CD4-positive, alpha-beta memory T cell (primary cell): ENCODE results near the gene FETUB. TPM values are rescaled to one million over a fixed set of nuclear protein-coding genes. Genes with fewer than 3 reads are reported as not detected.

ENCODE experiments used
- CTCF ChIA-PET: fragments of 350-600 bp; sonication (Branson Sonifier 250); formaldehyde crosslinking; loops from one replicate; lab custom pipeline; 2021; ENCODE audit warnings: inconsistent platforms; ENCODE audit not compliant: partially characterized antibody; lab: Charles Lee
- POLR2A ChIA-PET: fragments of 350-600 bp; sonication (Branson Sonifier 250); formaldehyde crosslinking; loops from one replicate; lab custom pipeline; 2021; ENCODE audit not compliant: partially characterized antibody; lab: Charles Lee
- DNase-seq, 5 donors: peaks; one replicate each; pipeline versions ENCODE4 v3.0.0 to v3.0.0-alpha.2; 2020 to 2022; ENCODE audit warnings: mixed read lengths in 1 of 5
- H3K27ac ChIP-seq: one replicate; pipeline ENCODE4 v1.7.0; 2013; ENCODE audit warnings: low read depth, low read length
- H3K27me3 ChIP-seq: 2 replicates; pipeline ENCODE4 v1.7.0; 2013; ENCODE audit warnings: mild to moderate bottlenecking, low read length, moderate library complexity; ENCODE audit not compliant: insufficient read depth
- H3K36me3 ChIP-seq: 2 replicates; pipeline ENCODE4 v1.7.0; 2013; ENCODE audit warnings: mild to moderate bottlenecking, low read length, moderate library complexity; ENCODE audit not compliant: insufficient read depth
- H3K4me1 ChIP-seq: 2 replicates; pipeline ENCODE4 v1.7.0; 2013; ENCODE audit warnings: mild to moderate bottlenecking, low read length, moderate library complexity; ENCODE audit not compliant: insufficient read depth
- H3K4me3 ChIP-seq, 2 donors: one replicate each; pipeline ENCODE4 v1.7.0; 2013; ENCODE audit warnings: low read length in 2 of 2, mild to moderate bottlenecking in 1 of 2
- H3K9me3 ChIP-seq, 2 donors: one replicate each; pipeline ENCODE4 v1.7.0; 2013; ENCODE audit warnings: low read length in 2 of 2, control low read depth in 1 of 2; ENCODE audit not compliant: control insufficient read depth in 1 of 2
- H3K27ac Mint-ChIP-seq, 7 donors: one replicate each; pipeline ENCODE4 v1.8.0; 2020 to 2021; ENCODE audit warnings: mixed read lengths in 7 of 7, mild to moderate bottlenecking in 6 of 7, inconsistent platforms in 3 of 7, moderate library complexity in 3 of 7
- H3K27me3 Mint-ChIP-seq, 2 donors: one replicate each; pipeline ENCODE4 v1.8.0; 2020 to 2021; ENCODE audit warnings: mixed read lengths in 2 of 2
- H3K36me3 Mint-ChIP-seq, 2 donors: one replicate each; pipeline ENCODE4 v1.8.0; 2020 to 2021; ENCODE audit warnings: mixed read lengths in 2 of 2, inconsistent platforms in 1 of 2, mild to moderate bottlenecking in 1 of 2
- H3K4me1 Mint-ChIP-seq, 4 donors: one replicate each; pipeline ENCODE4 v1.8.0; 2020 to 2021; ENCODE audit warnings: mixed read lengths in 4 of 4, mild to moderate bottlenecking in 1 of 4
- H3K4me3 Mint-ChIP-seq, 8 donors: one replicate each; pipeline ENCODE4 v1.8.0; 2020 to 2021; ENCODE audit warnings: mixed read lengths in 8 of 8, mild to moderate bottlenecking in 7 of 8, moderate library complexity in 6 of 8, inconsistent platforms in 3 of 8
- H3K9me3 Mint-ChIP-seq, 8 donors: one replicate each; pipeline ENCODE4 v1.8.0; 2020 to 2021; ENCODE audit warnings: mixed read lengths in 8 of 8, mild to moderate bottlenecking in 5 of 8, inconsistent platforms in 3 of 8, moderate library complexity in 1 of 8
- intact Hi-C: fragments of 100-400 bp; cut with micrococcal nuclease; formaldehyde crosslinking; loops from one replicate; pipeline ENCODE4 v1.15.1; 2023
- polyA plus RNA-seq, 2 donors: library from polyadenylated mRNA; unstranded; fragments of 300-500 nt; fragmentation: Illumina TruSeq; gene quantifications; one replicate each; pipeline ENCODE4 v1.2.3, GENCODE V29; 2021
- total RNA-seq, 2 experiments: library from RNA; stranded (reverse); gene quantifications; one replicate each; pipeline ENCODE4 v1.2.3, GENCODE V29; 2021

Gene FETUB
- total and polyA plus RNA-seq, 4 experiments from 2014 or later = not detected

DNA sequence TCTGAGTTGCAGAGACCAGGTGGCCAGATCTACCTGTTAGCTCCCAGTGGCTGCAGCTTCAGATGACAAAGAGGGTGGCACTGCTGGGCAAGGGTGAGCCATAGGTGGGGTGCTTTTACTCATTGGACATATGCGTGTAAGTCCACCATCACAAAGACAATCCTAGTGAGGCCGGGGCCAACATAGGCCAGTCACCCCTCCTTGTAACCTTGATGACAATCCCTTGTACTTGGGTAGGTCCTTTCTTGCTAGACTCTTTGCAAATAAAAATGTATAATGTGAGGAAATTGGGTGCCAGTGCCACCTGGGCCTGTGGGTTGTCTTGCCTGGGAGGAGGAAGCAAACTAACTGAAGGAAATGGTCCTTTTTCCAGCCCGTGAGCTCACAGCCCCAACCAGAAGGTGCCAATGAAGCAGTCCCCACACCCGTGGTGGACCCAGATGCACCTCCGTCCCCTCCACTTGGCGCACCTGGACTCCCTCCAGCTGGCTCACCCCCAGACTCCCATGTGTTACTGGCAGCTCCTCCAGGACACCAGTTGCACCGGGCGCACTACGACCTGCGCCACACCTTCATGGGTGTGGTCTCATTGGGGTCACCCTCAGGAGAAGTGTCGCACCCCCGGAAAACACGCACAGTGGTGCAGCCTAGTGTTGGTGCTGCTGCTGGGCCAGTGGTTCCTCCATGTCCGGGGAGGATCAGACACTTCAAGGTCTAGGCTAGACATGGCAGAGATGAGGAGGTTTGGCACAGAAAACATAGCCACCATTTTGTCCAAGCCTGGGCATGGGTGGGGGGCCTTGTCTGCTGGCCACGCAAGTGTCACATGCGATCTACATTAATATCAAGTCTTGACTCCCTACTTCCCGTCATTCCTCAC is 19.7 kb upstream of the FETUB start:
- Histone ChIP-seq H3K27me3 (no peaks in the 10 kb centered on the region), H3K27ac (no peak overlapping the region), H3K4me3 (no peak overlapping the region), H3K36me3 (no peaks in the 10 kb centered on the region), H3K9me3 (no peaks in the 10 kb centered on the region), H3K4me1 (peaks cover 10% of the 10 kb centered on the region)
- no peaks in the 10 kb centered on the region for H3K9me3 Mint-ChIP-seq
- intact Hi-C loops = no loop called here
- peaks cover 5 to 15% (median 9%) of the 10 kb centered on the region in 4 donors for H3K4me1 Mint-ChIP-seq
- no peaks in the 10 kb centered on the region for H3K36me3 Mint-ChIP-seq
- CTCF ChIA-PET = interaction anchor here (0.7 to 6.9 kb wide), 8 partner anchors 9 to 751 kb away, joined by 3 to 58 read pairs (median 3); no protein-coding TSS in a partner anchor
- DNase-seq = no peak
- no peak overlapping the region for H3K27ac Mint-ChIP-seq
- POLR2A ChIA-PET = no interaction called here
- peaks cover 11 to 15% of the 10 kb centered on the region in 2 donors for H3K27me3 Mint-ChIP-seq
- no peak overlapping the region for H3K4me3 Mint-ChIP-seq

DNA sequence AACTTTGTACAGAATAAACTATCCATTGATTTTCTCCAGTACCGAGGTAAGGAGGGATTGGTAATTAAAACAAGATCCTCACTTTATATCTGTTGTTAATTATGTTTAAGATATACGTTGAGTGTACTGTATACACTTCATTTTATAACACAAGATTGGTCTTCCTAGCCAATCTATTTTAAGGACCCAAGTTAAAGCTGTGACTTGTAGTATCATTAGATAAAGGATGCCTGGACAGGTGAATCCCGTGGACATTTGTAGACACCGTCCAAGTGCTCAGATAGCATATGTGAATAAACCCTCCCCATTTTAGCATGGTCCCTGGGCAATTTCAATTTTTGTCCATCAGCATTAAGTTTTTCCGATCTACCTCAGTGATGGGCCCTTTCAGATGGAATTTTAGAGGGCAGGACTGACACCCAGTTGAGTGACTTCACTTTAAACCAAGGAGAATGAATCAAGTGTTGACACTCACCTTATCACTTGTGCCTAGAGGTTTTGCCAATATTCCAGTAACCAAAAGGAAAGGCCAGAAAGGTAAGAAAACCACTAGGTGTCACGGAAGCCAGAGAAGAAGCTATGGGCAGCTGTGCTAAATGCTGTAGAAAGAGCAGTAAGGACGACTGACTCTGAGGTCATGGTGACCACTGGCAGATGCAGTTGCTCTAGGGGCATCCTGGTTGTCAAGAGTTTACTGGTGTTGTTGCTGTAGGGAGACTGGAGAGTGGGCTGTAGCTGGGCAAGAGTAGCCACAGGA is 18.1 kb upstream of the FETUB start:
- DNase-seq = no peak
- no peaks in the 10 kb centered on the region for H3K9me3 ChIP-seq
- H3K36me3 ChIP-seq = no peaks in the 10 kb centered on the region
- H3K36me3 Mint-ChIP-seq = no peaks in the 10 kb centered on the region
- no peak overlapping the region for H3K4me3 ChIP-seq
- H3K4me3 Mint-ChIP-seq = no peak overlapping the region
- no peak overlapping the region for H3K27ac Mint-ChIP-seq
- H3K4me1 Mint-ChIP-seq = peaks cover 2 to 6% (median 4%) of the 10 kb centered on the region in 4 donors
- H3K9me3 Mint-ChIP-seq = no peaks in the 10 kb centered on the region
- peaks cover 8 to 14% of the 10 kb centered on the region in 2 donors for H3K27me3 Mint-ChIP-seq
- H3K27me3 ChIP-seq = no peaks in the 10 kb centered on the region
- H3K27ac ChIP-seq = no peak overlapping the region
- peaks cover 4% of the 10 kb centered on the region for H3K4me1 ChIP-seq
- POLR2A ChIA-PET = no interaction called here
- intact Hi-C loops = no loop called here
- CTCF ChIA-PET = interaction anchor here (0.6 to 1.7 kb wide), 2 partner anchors 67 to 679 kb away, joined by 3 to 4 read pairs; no protein-coding TSS in a partner anchor

DNA sequence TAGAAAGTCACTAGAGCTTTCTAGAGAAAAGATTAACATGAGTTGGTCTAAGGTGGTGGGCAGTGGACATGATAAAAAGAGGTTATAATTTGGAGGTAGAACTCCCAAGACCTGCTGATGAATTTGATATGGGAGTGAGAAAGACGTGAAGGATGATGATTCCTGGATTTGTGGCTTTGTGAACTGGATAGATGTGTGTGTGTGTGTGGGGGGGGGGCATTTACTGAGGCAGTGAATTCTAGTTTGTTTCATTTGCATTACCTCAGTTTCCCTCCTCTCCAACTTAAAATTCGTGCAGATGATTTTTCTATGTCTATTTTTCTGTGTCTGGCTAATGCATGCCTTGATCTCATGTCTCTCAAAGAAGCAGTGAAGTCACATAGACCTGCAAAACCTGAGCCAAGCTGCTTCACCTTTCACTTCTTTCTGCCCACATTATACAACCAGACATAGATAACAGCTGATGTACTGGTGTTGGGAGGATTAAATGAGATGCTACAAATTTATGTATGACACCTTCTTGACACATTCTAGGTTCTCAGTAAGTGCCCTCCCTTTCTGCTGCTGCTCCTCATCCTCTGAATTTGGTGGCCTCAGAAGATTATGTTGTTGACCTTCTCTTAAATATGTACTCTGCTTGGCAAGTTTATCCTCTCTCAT is 17.4 kb upstream of the FETUB start:
- H3K27me3 Mint-ChIP-seq = peaks cover 6 to 12% of the 10 kb centered on the region in 2 donors
- intact Hi-C loops = no loop called here
- Histone ChIP-seq H3K4me3 (no peak overlapping the region), H3K27me3 (no peaks in the 10 kb centered on the region), H3K27ac (no peak overlapping the region), H3K4me1 (no peaks in the 10 kb centered on the region), H3K9me3 (no peaks in the 10 kb centered on the region), H3K36me3 (no peaks in the 10 kb centered on the region)
- no peaks in the 10 kb centered on the region for H3K4me1 Mint-ChIP-seq
- no peak overlapping the region for H3K27ac Mint-ChIP-seq
- DNase-seq = no peak
- no peak overlapping the region for H3K4me3 Mint-ChIP-seq
- peaks cover 0 to under 1% (median 0%) of the 10 kb centered on the region in 8 donors for H3K9me3 Mint-ChIP-seq
- CTCF ChIA-PET = interaction anchor here (0.5 to 4.7 kb wide), 3 partner anchors 7 to 679 kb away, joined by 3 to 37 read pairs (median 4); partner anchors contain the start of gene AHSG
- POLR2A ChIA-PET = no interaction called here
- H3K36me3 Mint-ChIP-seq = no peaks in the 10 kb centered on the region

DNA sequence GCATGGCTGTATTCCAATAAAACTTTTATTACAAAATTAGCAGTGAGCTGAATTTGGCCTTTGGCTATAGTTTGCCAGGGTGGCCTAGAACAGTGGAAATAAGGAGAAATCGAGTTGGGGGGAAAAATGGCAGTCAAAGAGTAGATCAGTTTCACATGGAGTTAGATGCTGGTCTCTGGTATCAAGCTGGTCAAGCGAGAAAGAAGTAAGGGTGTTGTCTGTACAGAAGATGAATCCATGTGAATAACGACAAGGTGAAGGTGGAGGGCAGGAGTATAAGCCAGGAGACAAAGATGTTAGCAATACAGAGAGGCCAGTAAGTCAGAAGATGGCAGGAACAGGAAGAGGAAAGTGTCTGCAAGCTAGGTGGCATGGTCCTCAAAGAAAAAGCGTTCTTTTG is 15.6 kb upstream of the FETUB start:
- Histone ChIP-seq H3K4me3 (no peak overlapping the region), H3K27ac (no peak overlapping the region), H3K9me3 (no peaks in the 10 kb centered on the region), H3K27me3 (no peaks in the 10 kb centered on the region), H3K36me3 (no peaks in the 10 kb centered on the region), H3K4me1 (no peaks in the 10 kb centered on the region)
- Mint-ChIP-seq H3K9me3 (peaks cover 0 to 2% (median 0%) of the 10 kb centered on the region in 8 donors), H3K36me3 (no peaks in the 10 kb centered on the region), H3K27ac (no peak overlapping the region), H3K4me1 (no peaks in the 10 kb centered on the region), H3K4me3 (no peak overlapping the region), H3K27me3 (peaks cover 8 to 9% of the 10 kb centered on the region in 2 donors)
- POLR2A ChIA-PET = no interaction called here
- DNase-seq = no peak
- CTCF ChIA-PET = interaction anchor here (1.0 to 4.7 kb wide), 4 partner anchors 9 to 681 kb away, joined by 3 to 37 read pairs (median 5); partner anchors contain the start of gene AHSG
- intact Hi-C loops = no loop called here

DNA sequence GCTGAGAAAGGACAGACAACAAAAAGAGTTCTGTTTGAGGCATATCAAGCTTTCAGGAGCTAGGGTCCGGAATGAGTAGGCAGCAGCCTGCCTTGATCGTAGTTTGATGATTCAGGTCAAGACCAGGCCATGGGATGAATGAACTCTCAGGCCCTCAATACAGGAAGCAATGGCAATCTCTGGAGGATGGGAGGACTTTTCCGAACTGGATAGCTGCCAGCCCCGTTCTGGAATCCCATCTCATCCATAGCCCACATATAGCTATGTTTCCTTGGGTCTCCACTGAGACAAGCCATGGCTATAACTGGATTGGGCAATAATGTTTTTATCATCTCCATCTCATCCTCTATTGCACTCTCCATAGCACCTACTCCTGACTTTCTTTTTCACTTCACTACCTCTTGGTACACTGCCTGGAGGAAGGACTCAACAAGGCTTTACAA is 14.6 kb upstream of the FETUB start:
- POLR2A ChIA-PET = no interaction called here

DNA sequence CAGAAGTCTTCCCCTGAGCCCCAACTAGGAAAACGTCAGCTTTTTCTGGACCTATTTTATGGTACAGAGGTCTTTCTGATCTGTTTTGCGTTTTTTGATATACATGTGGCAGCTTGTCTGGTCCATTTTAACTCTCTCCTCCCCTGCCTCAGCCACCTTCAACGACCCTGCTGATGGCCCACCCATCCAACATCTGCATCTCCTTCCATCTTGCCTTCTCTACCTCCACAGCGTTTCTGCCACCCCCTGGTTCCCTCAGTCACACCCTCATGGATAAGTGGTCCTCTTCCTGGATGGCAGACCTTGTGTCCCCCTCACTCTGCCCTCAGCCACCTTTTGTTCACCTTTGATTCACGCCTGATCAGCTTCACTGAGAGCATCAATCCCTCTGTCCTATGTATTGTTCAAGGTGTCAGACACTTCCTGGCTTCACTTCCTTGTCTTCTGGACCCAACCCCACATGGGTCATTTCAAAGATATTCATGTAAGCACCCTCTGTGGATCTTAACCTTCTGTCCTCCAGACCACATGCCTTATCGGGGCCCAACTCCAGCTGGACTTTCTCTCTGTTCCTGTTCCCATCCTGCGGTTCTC is 13.8 kb upstream of the FETUB start:
- Mint-ChIP-seq H3K9me3 (peaks cover 0 to 2% (median 0%) of the 10 kb centered on the region in 8 donors), H3K27ac (no peak overlapping the region), H3K27me3 (peaks cover 5 to 14% of the 10 kb centered on the region in 2 donors), H3K4me3 (no peak overlapping the region), H3K36me3 (no peaks in the 10 kb centered on the region), H3K4me1 (peaks cover 0 to 1% (median 0%) of the 10 kb centered on the region in 4 donors)
- Histone ChIP-seq H3K4me3 (no peak overlapping the region), H3K4me1 (no peaks in the 10 kb centered on the region), H3K9me3 (no peaks in the 10 kb centered on the region), H3K36me3 (no peaks in the 10 kb centered on the region), H3K27me3 (no peaks in the 10 kb centered on the region), H3K27ac (no peak overlapping the region)
- ChIA-PET CTCF (interaction anchor here (2.5 to 4.7 kb wide), 2 partner anchors 11 to 195 kb away, joined by 7 to 37 read pairs; partner anchors contain the start of gene AHSG), POLR2A (no interaction called here)
- no peak for DNase-seq
- intact Hi-C loops = no loop called here

More for the DNA sequence above, 14.6 kb upstream of the FETUB start:
- intact Hi-C loops = no loop called here
- no peak overlapping the region for H3K4me3 ChIP-seq
- no peak overlapping the region for H3K4me3 Mint-ChIP-seq
- no peak overlapping the region for H3K27ac ChIP-seq
- H3K4me1 Mint-ChIP-seq = no peaks in the 10 kb centered on the region
- no peaks in the 10 kb centered on the region for H3K4me1 ChIP-seq
- no peak overlapping the region for H3K27ac Mint-ChIP-seq
- H3K36me3 ChIP-seq = no peaks in the 10 kb centered on the region
- H3K9me3 Mint-ChIP-seq = peaks cover 0 to 2% (median 0%) of the 10 kb centered on the region in 8 donors
- no peak for DNase-seq
- H3K9me3 ChIP-seq = no peaks in the 10 kb centered on the region
- H3K27me3 ChIP-seq = no peaks in the 10 kb centered on the region
- CTCF ChIA-PET = interaction anchor here (1.5 to 4.7 kb wide), 3 partner anchors 10 to 366 kb away, joined by 3 to 37 read pairs (median 7); partner anchors contain the start of gene AHSG
- H3K36me3 Mint-ChIP-seq = no peaks in the 10 kb centered on the region
- H3K27me3 Mint-ChIP-seq = peaks cover 9 to 10% of the 10 kb centered on the region in 2 donors
